Heart left ventricle (tissue), 13 donors: ENCODE measurements around the gene FBF1.
"Not testable (repeated sequence)": the region's sequence is repeated elsewhere in the genome, so short reads cannot be mapped to it uniquely, and the experiment has no call there.

Experiments
- POLR2A ChIP-seq, 2 donors: fragments of 450-650 bp; IDR thresholded peaks; one replicate each; pipeline ENCODE4 v1.6.1; 2017; ENCODE audit warnings: antibody characterized with exemption in 2 of 2, mild to moderate bottlenecking in 2 of 2, moderate library complexity in 2 of 2
- TF ChIP-seq, protein P1 (sequence below), 12 donors: fragments of 200-600 bp; sonication (generic) in 4 of 12; IDR thresholded peaks; one replicate each; pipeline versions ENCODE4 v1.5.0 to v1.8.0; 2018 to 2022; ENCODE audit warnings: antibody characterized with exemption in 12 of 12, mild to moderate bottlenecking in 5 of 12
- donor health status: ischemic (EF 13 %, LVEDD 7.1; RV severe dilation, severe dysfunction).
- donor health status: DM: no; HTN: yes; CAD: no.
- donor health status: DM: no; HTN: no; CAD: no.
- donor health status: ischemic (EF 25% LVEDD 6.9; RV normal size, moderate dysfunction).
- donor health status: ischemic (EF 25% LVEDD 5.7; RV mildly dilated, moderate dysfunction).
- donor health status: ischemic (EF 35%, LVEDD 5.7; RV mildly dilated, moderate dysfunction).
- donor health status: nonischemic (EF 11% LVEDD 7.7; RV severe dilation, severe dysfunction).
- donor health status: DM: yes; HTN: yes; CAD: no.
- donor health status: PGD.
- donor health status: ischemic (EF 29% LVEDD 5.4; RV normal size, mild dysfunction).
- donor health status: nonischemic (EF 23%, LVEDD 6.1; RV moderate dilation, normal function).

DNA sequence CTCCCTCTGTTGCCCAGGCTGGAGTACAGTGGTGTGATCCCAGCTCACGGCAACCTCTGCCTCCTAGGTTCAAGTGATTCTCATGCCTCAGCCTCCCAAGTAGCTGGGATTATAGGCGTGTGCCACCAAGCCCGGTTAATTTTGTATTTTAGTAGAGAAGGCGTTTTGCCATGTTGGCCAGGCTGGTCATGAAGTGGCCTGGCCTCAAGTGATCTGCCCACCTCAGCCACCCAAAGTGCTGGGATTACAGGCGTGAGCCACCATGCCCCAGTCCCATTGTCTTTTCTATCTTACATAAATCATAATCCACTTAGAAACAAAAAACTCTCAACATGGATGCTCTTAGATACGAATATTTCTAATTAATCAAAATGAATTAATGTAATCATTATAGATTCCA, 34.3 kb upstream of the FBF1 start:
- TF ChIP-seq, protein P1, sequence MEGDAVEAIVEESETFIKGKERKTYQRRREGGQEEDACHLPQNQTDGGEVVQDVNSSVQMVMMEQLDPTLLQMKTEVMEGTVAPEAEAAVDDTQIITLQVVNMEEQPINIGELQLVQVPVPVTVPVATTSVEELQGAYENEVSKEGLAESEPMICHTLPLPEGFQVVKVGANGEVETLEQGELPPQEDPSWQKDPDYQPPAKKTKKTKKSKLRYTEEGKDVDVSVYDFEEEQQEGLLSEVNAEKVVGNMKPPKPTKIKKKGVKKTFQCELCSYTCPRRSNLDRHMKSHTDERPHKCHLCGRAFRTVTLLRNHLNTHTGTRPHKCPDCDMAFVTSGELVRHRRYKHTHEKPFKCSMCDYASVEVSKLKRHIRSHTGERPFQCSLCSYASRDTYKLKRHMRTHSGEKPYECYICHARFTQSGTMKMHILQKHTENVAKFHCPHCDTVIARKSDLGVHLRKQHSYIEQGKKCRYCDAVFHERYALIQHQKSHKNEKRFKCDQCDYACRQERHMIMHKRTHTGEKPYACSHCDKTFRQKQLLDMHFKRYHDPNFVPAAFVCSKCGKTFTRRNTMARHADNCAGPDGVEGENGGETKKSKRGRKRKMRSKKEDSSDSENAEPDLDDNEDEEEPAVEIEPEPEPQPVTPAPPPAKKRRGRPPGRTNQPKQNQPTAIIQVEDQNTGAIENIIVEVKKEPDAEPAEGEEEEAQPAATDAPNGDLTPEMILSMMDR (IDR thresholded peaks at IDR 0.05): not testable (repeated sequence)
- TF ChIP-seq POLR2A (IDR thresholded peaks at IDR 0.05): not testable (repeated sequence)
